A204.1 (cell line): ENCODE results near the gene EFCC1.
"Not testable (repeated sequence)": the region's sequence is repeated elsewhere in the genome, so short reads cannot be mapped to it uniquely, and the experiment has no call there.

ENCODE experiments used
- FAIRE-seq: peaks from 2 replicates; lab custom pipeline; 2012; peaks lifted over from hg19 to GRCh38; lab: Jason Lieb, UNC

EFCC1 gene

GRCh38 chr3:129056451-129057173 is 55.5 kb downstream of the EFCC1 start:
- no peak for FAIRE-seq

DNA sequence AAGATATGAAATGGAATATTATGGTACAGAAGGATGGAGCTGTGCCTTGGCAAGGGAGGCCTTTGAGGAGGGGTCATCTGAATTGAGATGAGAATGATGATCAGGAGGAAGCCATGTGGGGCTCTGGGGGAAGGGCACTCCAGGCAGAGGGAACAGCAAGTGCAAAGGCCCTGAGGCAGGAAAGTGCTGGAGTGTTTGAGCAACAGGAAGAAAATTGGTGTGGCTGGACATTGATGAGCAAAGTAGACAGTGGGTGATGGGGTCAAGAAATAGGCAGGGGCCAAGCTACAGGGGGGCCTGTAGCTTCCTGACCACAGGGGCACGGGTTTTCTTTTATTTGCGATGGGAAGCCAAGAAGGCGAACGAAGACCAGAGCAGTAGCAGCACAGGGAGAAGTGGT is 56.1 kb downstream of the EFCC1 start:
- no peak for FAIRE-seq

GRCh38 chr3:129058441-129059200 is 57.5 kb downstream of the EFCC1 start:
- no peak for FAIRE-seq

DNA sequence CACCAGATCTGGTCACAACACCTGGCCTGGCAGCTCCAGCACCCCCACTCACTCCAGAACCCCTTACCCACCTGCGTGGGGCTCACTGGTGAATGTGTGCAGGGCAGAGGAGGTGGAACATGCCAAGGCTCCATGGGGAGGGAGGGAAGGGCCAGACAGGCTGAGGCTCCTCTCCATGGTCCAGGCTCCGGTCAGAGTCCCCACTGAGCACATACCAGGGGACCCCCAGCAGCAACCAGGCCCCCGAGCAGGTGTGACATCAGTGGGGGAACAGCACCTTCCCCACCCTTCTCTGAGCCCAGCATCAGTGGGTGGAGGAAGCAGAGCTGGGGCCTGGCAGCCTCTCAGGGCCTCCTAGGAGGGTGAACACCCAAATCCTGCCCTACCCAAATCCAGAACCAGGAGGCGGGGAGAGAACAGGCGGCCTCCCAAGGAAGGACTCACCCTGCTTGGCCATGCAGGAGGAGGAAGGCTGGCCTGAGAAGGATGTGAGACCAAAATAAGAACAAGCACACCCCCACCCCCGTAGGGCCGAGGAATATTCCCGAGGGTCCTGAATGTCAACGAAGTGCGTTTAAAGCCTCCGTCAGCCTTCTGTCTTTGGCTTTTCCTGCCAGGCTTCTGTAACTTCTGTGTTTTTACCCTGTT is 58.3 kb downstream of the EFCC1 start:
- FAIRE-seq = no peak

GRCh38 chr3:129060276-129061022 is 59.3 kb downstream of the EFCC1 start, which contains the start of gene GP9:
Gene GP9 (plus strand): TSS chr3:129060779. CDS start chr3:129061740, 961 bp downstream.
- FAIRE-seq = no peak

GRCh38 chr3:129061023-129061887 is 60.2 kb downstream of the EFCC1 start:
- no peak for FAIRE-seq

GRCh38 chr3:129061888-129062834 is 61.1 kb downstream of the EFCC1 start:
- no peak for FAIRE-seq

DNA sequence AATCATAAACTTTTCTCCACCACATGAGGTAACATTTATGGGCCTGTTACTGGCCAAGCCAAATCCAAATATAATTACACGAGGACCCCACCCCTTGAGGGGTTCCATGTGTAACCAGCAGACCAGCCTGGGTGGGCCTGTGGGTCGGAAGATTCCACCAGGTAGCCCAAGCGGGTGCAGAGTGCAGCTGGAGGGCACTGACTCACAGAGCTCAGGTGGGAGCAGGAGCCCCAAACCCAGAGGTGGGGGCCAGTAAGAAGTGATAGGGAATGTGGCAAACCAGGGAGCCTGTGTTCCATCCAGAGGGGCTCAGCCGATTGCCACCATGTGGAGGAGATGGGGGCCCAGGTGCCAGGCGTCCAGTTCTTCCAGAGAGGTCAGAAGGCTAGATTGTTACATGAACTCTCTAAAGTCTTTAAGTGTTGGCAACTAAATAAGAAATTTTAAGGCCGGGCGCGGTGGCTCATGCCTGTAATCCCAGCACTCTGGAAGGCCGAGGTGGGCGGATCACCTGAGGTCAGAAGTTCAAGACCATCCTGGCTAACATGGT is 62.1 kb downstream of the EFCC1 start:
- no peak for FAIRE-seq

DNA sequence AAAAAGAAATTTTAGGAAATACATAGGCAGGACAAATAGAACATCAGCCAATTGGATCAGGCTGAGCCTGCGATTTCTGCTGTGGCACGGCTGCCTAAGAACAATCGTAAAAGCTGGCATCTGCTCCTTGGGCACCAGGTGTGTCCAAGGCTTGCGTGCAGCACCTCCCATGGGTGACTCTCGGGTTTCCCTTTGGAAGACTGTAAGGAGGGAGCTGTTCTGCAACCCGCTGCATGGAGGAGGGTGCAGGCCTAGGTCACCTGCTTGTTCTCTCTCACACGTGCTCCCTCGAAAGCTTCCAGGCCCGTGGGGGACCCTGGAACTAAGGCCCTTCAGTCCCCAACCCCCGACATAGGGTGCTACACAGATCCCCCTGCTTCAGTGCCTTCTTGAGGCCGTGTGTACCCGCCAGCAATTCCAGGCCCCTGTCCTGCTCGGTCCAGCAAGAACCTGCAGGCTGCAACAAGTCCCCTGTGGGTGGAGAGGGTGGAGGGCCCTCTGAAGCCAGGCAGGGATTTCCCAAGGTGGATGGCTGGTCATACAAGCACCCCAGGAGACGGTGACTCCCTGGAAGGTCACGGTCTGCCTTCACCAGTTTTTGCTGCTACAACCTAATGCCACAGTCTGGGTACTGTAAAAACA is 62.9 kb downstream of the EFCC1 start:
- FAIRE-seq = no peak

DNA sequence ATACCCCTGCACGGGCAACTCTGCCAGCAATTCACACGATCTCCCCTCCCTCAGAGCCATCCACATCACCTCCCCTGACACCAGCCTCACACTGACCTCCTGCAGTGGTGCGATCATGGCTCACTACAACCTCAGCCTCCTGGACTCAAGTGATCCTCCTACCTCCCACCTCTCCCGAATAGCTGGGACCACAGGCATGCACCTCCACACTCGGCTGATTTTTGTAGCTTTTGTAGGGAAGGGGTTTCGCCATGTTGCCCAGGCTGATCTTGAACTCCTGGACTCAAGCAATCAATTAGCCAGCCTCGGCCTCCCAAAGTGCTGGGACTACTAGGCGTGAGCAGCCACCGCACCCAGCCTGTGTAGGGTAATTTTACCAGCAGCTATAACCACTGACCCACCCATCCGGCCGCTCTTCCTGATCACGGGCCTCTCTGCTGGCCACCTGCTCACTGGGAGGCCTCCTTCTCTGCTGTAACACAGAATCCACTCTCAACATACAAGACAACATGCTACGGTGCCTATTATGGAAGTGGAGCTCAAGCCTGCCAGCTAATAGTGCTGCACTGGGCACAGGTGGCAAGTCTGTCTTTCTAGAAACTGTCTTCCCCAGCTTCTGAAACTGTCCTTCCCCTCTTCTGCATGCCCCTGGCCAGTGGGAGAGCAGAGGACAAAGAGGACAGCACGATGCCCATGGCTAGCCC is 64.1 kb downstream of the EFCC1 start:
- no peak for FAIRE-seq

DNA sequence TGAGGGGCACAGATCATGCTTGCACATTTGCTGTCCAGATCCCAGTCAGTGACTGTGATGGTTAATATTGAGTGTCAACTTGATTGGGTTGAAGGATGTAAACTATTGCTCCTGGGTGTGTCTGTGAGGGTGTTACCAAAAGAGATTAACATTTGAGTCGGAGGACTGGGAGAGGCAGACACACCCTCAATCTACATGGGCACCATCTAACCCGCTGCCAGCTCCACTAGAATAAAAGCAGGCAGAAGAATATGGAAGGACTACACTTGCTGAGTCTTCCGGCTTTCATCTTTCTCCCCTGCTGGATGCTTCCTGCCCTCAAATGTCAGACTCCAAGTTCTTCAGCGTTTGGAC is 64.6 kb downstream of the EFCC1 start:
- FAIRE-seq = no peak

- not testable (repeated sequence) for FAIRE-seq
These were observed 66.6 kb downstream of the EFCC1 start for GRCh38 chr3:129067719-129068118.

DNA sequence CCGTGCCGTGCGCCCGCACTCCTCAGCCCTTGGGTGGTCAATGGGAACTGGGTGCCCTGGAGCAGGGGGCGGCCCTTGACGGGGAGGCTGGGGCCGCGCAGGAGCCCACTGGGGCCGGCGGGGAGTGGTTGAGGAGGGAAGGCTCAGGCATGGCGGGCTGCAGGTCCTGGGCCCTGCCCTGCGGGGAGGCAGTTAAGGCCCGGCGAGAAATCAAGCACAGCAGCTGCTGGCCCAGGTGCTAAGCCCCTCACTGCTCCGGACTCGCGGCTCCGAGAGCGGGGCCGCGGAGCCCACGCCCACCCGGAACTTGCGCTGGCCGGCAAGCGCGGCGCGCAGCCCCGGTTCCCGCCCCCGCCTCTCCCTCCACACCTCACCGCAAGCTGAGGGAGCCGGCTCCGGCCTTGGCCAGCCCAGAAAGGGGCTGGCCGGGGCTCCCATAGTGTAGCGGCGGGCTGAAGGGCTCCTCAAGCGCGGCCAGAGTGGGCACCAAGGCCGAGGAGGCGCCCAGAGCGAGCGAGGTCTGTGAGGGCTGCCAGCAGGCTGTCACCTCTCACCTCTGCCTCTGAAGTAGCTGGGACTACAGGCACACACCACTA is 67.3 kb downstream of the EFCC1 start:
- FAIRE-seq = no peak

DNA sequence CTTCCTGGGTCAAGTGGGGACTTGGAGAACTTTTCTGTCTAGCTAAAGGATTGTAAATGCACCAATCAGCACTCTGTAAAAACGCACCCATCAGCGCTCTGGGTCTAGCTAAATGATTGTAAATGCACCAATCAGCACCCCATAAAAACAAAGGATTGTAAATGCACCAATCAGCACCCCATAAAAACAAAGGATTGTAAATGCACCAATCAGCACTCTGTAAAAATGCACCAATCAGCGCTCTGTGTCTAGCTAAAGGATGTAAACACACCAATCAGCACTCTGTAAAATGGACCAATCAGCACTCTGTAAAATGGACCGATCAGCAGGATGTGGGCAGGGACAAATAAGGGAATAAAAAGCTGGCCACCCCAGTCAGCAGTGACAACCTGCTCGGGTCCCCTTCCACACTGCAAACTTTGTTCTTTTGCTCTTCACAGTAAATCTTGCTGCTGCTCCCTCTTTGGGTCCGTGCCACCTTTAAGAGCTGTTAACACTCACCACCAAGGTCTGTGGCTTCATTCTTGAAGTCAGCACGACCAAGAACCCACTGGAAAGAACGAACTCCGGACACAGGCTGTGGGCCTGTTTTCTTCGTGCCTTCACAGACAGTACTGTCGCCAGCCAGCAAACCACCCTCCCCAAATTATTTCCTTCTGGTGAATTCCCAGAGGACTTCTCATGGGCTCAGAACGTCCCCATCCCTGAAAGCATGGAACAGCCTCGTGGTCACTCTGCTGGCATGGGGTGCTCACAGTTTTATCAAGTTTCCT is 68.4 kb downstream of the EFCC1 start:
- not testable (repeated sequence) for FAIRE-seq

- FAIRE-seq = no peak
These were observed 69.2 kb downstream of the EFCC1 start for GRCh38 chr3:129070086-129070885.

DNA sequence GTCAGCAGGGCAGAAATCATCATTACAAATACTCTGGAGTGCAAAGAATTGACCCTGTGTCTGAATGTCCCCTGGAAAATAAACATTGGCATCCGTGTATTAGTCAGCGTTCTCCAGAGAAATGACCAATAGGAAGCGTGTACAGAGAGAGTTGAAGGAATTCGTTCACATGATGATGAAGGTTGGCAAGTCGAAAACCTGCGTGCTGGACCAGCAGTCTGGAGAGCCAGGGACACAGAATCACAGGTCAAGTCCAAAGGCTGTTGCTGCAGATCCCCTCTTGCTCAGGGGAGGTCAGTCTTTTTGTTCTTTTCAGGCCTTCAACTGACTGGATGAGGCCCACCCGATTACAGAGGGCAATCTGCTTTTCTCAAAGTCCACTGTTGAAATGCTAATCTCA is 76.1 kb downstream of the EFCC1 start:
- no peak for FAIRE-seq

DNA sequence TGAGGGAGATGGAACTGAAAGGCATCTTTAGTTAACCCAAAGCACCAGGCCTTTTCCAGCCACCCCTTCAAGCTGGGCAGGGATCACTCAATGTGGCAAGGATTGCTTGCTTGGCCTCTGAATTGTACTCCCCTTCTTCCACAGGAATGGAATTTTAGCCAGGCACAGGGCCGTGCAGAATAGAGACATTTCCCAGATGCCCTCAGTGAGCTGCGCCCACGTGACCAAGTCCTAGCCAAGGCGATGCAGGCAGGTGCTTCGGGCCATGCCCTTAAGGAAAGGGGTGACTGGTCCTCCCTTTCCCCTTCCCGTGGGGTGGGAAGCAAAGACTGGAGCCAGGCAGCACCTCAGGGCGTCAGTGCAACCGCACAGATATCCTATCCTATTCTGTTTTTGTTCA is 77.4 kb downstream of the EFCC1 start:
- FAIRE-seq = no peak
